GM18951 (cell line): ENCODE data around the gene CC2D2B.
A peak's percentile ranks its signal among the peaks of the same experiment; 100 is the strongest.

Experiments used
- POLR2A ChIP-seq: IDR thresholded peaks from 4 replicates; pipeline ENCODE4 v1.6.1; 2011; ENCODE audit warnings: mild to moderate bottlenecking; ENCODE audit not compliant: insufficient read length, insufficient read depth; ENCODE audit errors: extremely low read depth
- in situ Hi-C: fragments of 300-500 bp; cut with MboI; formaldehyde crosslinking; loops from one replicate; pipeline ENCODE4 v1.12.0; 2022; ENCODE audit warnings: low sequenced_read_pairs, mixed read lengths, inconsistent platforms; ENCODE audit not compliant: unreplicated experiment

Gene CC2D2B

DNA sequence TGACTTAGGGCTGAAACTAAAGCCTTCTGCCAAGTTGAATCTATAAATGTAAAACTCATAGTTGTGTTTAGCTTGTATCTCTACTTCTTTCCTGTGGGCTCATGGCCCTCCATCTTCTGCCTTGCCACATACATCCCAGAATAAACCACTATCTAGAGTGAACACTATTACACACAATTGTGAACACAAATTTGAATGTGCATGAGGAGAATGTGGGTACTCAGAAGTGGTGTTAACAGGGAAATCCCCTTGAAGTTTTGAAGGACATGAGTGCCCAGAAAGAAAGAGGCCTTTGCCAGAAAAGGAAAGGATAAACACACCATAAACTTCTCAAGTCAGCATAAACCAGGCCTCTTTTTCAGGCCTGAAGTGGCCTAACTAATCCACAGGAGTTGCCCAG is 115.4 kb downstream of the CC2D2B start:
- no peak for TF ChIP-seq POLR2A

DNA sequence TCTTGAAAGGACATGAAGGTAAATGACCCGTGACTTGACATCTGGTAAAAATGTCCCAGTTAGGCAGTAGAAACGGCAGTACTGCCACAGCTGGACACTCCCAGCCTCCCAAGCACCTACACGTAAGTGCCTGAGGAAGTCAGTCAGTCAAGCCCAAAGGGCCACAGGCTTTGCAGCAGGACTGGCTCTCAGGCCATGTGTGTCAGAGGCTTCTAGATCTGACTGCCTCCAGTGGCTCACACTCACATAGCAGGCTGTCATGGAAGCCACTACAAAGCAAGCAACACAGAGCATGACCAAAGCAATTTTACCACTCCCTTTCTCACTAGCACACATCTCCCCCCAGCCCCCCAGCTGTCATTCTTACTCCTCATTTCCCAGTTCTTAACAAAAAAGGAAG is 117.8 kb downstream of the CC2D2B start:
- TF ChIP-seq POLR2A, result no peak
- in situ Hi-C loops, result loop anchor here (25.0 kb wide), 1 partner anchor 287 kb away; the partner anchor contains the start of gene DNTT

More for the DNA sequence above, 115.4 kb downstream of the CC2D2B start:
- in situ Hi-C loops, result no loop called here

DNA sequence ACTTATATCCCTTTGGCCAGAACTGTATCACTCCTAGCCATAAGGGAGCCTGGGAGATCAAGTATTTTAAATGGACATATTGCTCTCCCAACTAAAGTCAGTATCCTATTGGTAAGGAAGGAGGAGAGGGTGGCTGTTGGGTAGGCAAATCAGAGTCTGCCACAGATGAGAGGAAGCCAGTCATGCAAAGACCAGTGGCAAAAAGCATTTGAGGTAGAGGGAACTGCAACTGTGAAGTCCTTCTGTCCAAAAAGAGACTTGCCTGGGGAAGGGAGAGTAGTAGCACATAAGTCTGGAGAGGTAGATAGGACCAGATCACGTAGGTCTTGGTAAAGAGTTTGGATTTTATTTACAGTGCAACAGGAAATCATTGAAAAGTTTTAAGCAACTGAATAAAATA is 126.8 kb downstream of the CC2D2B start:
- TF ChIP-seq POLR2A, result no peak

DNA sequence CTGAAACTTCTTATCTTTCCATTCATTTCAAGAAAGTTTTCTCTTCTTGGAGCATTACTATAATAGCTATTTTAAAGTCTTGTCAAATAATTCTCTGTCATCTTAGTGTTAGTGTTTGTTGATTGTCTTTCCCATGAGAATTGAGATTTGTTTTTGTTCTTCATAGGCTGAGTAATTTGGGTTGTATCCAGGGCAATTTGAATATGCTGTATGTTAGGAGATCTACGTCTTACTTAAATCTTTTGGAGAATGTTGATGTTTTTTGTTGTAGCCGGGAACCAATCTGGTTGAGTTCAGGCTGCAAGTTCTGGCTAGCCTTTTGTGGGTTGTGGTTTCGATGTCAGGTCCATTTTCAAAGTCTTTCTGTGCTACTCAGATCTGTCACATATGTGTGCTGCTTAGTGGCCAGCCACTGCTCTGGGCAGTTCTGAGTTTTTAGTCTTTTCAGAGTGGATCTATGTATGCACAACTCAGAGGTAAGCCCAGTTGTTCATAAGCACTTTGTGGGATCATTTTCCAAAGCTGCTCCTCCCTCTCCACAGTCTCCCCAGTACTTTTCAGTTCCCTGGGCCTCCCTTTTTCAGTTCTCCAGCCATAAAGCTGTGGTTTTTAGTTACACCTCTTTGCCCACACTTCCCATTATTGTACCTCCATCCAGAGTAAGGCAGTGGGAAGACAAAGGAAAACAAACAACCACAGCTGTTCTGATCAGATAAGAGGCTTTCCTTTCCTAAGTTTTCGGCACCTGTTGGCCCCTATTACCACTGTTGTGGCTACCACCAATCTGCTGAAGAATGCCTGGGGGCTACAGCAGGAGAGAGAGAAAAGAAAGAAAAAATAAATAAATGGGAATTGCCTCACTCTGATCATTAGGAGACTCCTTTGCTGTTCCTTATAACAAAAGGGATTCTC is 131.0 kb downstream of the CC2D2B start:
- TF ChIP-seq POLR2A, result no peak
- in situ Hi-C loops, result loop anchor here (25.0 kb wide), 1 partner anchor 274 kb away; the partner anchor contains the start of gene DNTT

More for the DNA sequence above, 126.8 kb downstream of the CC2D2B start:
- in situ Hi-C loops, result loop anchor here (25.0 kb wide), 1 partner anchor 278 kb away; the partner anchor contains the start of gene DNTT

DNA sequence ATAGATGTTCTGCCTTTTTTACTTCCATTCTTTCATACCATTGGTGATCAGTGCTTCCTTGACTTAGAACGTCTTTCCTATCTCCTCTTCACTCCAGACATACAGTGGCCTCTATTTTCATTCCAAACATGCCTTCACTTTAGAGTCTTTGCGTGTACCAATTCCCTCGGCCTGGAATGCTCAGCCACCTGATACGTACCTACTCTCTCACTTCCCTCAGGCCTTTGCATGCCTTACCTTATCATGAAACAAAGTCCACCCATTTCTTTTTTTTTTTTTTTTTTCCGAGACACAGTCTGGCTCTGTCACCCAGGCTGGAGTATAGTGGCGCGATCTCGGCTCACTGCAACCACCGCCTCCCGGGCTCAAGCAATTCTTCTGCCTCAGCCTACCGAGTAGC is 133.4 kb downstream of the CC2D2B start:
- TF ChIP-seq POLR2A, result no peak
- in situ Hi-C loops, result loop anchor here (25.0 kb wide), 1 partner anchor 271 kb away; the partner anchor contains the start of gene DNTT

DNA sequence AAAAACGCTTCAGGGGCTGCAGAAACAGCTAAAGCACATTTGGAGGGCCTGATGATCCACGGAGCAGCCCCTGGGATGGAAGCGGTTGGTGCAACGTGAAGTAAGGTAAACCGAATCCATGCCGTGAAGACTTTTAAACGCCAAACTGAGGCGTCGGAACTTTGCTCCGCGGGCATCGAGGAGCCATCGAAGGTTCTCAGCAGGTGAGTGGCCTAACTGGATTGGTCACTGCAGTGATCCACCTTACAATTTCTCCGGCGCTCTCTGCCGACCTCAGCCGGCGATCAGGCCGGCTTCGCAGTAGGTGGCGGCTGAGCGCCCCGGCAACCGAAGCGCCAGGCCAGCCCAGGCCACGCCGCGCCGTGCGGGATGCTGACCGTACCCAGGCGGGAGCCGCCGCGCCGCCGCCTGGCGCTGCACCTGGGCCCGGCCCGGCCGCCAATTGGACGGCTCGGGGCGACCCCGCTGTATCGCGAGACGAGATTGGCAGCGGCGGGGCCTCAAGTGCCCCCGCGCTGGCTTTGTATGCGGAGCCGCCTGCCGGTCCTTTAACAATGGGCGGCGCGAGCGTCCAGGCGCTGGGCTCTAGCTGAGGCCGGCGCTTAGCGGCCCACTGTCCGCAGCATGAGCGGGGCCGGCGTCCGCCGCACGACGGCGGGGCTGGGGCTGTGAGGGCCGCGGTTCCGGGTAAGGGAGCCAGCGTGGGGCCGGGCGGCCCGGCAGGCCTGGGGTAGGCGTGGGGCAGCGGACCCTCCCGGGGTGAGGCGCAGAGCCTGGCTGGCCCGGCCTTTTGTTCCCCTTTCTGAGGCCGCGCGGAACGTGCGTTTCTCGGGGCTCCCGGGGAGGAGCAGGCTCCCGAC is 135.5 kb downstream of the CC2D2B start, which contains the start of gene CCNJ:
CCNJ (plus strand) TSS at position 551 of the 860 bp plus-strand sequence. CDS start 811 bp downstream, outside the sequence.
- peak; percentile 85 for TF ChIP-seq POLR2A
- in situ Hi-C loops, result loop anchor here (25.0 kb wide), 1 partner anchor 269 kb away; the partner anchor contains the start of gene DNTT

DNA sequence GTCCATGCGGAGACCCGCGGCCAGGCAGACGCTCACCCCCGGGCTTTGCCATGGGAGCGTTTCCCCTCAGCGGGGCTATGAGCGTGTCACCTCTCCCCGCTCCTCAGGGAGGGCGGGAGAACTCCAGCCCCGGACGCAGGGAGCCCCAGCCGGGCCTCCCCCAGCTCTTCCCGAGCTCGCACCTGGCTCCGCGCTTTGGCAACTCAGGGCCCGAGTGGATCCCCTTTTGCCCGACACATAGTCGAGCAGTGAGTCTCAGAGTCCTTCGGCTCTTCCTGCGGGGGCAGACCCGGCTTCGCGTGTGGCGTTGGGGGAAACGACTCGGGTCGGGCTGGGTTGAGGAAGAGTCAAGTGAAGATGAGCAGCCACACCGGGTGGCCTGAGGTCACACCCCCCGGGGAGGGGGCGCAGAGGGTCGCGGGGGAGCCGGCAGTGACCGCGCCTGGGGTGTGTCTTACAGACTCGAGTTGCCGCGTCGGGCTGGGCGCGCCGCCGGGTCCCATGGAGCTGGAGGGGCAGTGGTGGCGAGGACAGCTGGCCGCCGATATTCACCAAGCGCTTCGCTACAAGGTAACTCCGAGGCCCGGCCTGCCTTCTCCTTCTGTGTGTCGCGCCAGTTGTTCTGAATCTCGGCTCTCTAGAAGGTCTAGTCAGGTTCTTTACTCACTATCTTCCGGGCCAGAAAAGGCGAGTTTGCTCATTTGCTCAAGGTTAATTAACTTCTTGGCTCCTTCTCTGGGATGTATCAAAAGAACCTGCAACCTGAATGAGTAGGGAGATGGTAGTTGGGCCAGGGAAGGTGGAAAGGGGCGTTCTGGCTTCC is 136.3 kb downstream of the CC2D2B start:
- in situ Hi-C loops, result loop anchor here (25.0 kb wide), 1 partner anchor 268 kb away; the partner anchor contains the start of gene DNTT
- TF ChIP-seq POLR2A, result no peak

DNA sequence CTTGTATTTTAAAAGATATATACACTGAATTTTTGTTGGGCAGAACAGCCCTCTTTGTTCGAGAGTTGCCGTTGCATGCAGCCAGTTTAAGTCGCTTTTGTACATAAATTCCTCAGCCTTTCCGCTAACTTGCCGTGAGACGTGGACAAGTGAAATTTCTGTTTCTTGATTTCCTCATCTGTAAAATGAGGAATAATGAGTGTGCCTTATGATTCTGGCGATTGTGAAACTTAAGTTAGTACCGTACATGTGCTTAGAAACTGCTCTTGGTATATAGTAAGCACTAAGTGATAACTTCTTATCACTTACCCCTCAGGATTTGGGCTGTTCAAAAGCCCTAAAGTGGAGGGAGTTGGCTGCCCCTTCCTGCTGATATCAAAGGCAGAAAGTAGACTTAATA is 137.0 kb downstream of the CC2D2B start:
- no peak for TF ChIP-seq POLR2A
- in situ Hi-C loops, result loop anchor here (25.0 kb wide), 1 partner anchor 268 kb away; the partner anchor contains the start of gene DNTT

DNA sequence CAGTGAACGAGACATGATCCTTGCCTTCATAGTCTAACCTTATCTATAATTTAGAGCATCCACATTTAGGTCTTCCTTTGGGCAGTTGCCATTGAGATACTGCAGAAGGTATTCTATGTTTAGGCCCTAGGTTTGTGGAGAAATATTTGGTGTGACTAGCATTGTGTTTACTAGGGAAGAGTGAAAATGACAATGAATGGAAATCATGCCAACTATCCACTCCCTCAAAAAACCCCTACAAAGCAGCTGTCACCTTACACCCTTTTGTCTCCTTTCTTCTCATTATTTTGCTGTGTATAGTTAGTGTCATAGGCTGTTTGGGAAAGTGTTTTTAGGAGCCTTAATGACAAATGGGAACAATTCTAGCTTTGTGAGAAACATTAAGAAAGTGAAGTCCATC is 138.8 kb downstream of the CC2D2B start:
- in situ Hi-C loops, result loop anchor here (25.0 kb wide), 1 partner anchor 266 kb away; the partner anchor contains the start of gene DNTT
- no peak for TF ChIP-seq POLR2A

DNA sequence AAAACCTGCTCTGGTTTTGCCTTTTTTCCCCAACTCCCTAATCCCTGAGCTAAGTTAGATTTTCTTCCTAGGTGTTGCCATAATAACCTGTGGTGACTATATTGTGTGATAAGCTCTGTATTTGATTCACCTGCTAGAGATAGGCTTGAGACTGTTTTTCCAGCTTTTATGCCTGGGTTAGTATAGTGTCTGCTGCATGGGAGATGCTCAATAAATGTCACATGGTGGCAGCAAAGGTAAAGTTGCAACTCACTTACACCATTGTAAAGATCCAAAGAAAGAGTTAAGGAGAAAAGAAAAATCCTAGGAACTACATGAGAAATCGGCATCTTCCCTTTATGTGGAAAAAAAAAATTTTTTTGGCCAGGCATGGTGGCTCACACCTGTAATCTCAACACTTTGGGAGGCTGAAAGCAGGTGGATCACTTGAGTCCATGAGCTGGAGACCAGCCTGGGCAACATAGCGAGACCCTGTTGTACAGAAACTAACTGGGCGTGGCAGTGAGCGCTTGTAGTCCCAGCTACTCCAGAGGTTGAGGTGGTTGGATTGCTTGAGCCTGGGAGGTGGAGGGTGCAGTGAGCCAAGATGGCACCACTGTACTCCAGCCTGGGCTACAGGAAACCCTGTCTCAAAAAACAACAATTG is 139.4 kb downstream of the CC2D2B start:
- in situ Hi-C loops, result loop anchor here (25.0 kb wide), 1 partner anchor 265 kb away; the partner anchor contains the start of gene DNTT

DNA sequence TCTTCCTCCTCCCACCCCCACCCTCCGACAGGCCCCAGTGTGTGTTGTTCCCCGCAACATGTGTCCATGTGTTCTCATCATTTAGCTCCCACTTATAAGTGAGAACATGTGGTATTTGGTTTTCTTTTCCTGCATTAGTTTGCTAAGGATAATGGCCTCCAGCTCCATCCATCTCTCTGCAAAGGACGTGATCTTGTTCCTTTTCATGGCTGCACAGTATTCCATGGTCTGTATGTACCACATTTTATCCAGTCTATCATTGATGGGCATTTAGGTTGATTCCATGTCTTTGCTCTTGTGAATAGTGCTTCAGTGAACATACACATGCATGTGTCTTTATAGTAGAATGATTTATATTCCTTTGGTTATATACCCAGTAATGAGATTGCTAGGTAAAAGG is 140.2 kb downstream of the CC2D2B start:
- in situ Hi-C loops, result loop anchor here (25.0 kb wide), 1 partner anchor 264 kb away; the partner anchor contains the start of gene DNTT

More for the DNA sequence above, 139.4 kb downstream of the CC2D2B start:
- TF ChIP-seq POLR2A, result no peak
